Right atrium auricular region (tissue), 2 donors: ENCODE data around the gene ERO1A. TPM values are rescaled to one million over a fixed set of nuclear protein-coding genes. Genes with fewer than 3 reads are reported as not detected.
"Not testable (repeated sequence)": the region's sequence is repeated elsewhere in the genome, so short reads cannot be mapped to it uniquely, and the experiment has no call there.

Experiments used
- DNase-seq: peaks from one replicate; pipeline ENCODE4 v3.0.0-alpha.2; 2019; ENCODE audit warnings: low spot score
- H3K27ac ChIP-seq, 2 donors: fragments of 200-600 bp; sonication (generic); 1 replicate in 1 of 2; 2 replicates in 1 of 2; pipeline ENCODE4 v1.5.1; 2016 to 2019
- H3K27me3 ChIP-seq, 2 donors: fragments of 200-600 bp; sonication (generic); one replicate each; pipeline versions ENCODE4 v1.5.1 to v1.6.0; 2017 to 2019
- H3K36me3 ChIP-seq: fragments of 200-600 bp; sonication (generic); one replicate; pipeline ENCODE4 v1.5.1; 2016
- H3K4me1 ChIP-seq, 2 donors: fragments of 200-600 bp; sonication (generic); one replicate each; pipeline versions ENCODE4 v1.5.1 to v1.6.0; 2017 to 2019
- H3K4me3 ChIP-seq, 2 donors: fragments of 200-600 bp; sonication (generic); 1 replicate in 1 of 2; 2 replicates in 1 of 2; pipeline ENCODE4 v1.5.1; 2017 to 2019; ENCODE audit warnings: mild to moderate bottlenecking in 1 of 2, moderate library complexity in 1 of 2
- H3K9me3 ChIP-seq, 2 donors: fragments of 200-600 bp; sonication (generic); one replicate each; pipeline ENCODE4 v1.5.1; 2019
- total RNA-seq, 2 donors: library from RNA; depleted of rRNA; stranded (reverse); fragments of >200 nt; gene quantifications; one replicate each; pipeline ENCODE4 v1.1.0, GENCODE V29; 2016
- TF ChIP-seq, protein P1 (sequence below), 2 donors: fragments of 200-600 bp; sonication (generic); IDR thresholded peaks; one replicate each; pipeline ENCODE4 v1.5.1; 2019; ENCODE audit warnings: antibody characterized with exemption in 2 of 2

ERO1A gene
- total RNA-seq, 2 donors from 2014 or later: 11.3 to 12.2 TPM

DNA sequence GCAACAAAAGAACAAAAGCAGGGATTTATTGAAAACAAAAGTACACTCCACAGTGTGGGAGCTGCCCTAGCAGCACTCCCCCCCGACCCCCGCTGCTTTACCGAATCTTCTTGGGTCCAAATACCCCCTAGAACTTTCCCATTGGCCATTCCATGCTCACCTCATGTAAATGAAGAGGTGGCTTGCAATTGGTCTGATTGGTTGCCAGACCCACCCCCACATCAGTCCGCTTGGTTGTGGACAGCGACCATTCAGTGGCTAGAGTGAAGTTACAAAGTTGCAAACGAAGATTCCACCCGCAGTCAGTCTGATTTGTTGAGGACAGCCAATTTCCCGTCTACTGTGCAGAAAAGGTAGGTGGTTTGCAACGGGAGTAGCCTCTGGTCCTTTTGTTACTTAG is 38.5 kb upstream of the ERO1A start:
- H3K4me3 ChIP-seq: no peak overlapping the region
- H3K4me1 ChIP-seq: peaks cover 0 to 8% of the 10 kb centered on the region in 2 donors
- no peaks in the 10 kb centered on the region for H3K36me3 ChIP-seq
- H3K9me3 ChIP-seq: no peaks in the 10 kb centered on the region
- no peak for DNase-seq
- no peak overlapping the region for H3K27ac ChIP-seq
- TF ChIP-seq, protein P1, sequence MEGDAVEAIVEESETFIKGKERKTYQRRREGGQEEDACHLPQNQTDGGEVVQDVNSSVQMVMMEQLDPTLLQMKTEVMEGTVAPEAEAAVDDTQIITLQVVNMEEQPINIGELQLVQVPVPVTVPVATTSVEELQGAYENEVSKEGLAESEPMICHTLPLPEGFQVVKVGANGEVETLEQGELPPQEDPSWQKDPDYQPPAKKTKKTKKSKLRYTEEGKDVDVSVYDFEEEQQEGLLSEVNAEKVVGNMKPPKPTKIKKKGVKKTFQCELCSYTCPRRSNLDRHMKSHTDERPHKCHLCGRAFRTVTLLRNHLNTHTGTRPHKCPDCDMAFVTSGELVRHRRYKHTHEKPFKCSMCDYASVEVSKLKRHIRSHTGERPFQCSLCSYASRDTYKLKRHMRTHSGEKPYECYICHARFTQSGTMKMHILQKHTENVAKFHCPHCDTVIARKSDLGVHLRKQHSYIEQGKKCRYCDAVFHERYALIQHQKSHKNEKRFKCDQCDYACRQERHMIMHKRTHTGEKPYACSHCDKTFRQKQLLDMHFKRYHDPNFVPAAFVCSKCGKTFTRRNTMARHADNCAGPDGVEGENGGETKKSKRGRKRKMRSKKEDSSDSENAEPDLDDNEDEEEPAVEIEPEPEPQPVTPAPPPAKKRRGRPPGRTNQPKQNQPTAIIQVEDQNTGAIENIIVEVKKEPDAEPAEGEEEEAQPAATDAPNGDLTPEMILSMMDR (IDR thresholded peaks at IDR 0.05): no peak
- H3K27me3 ChIP-seq: no peaks in the 10 kb centered on the region

DNA sequence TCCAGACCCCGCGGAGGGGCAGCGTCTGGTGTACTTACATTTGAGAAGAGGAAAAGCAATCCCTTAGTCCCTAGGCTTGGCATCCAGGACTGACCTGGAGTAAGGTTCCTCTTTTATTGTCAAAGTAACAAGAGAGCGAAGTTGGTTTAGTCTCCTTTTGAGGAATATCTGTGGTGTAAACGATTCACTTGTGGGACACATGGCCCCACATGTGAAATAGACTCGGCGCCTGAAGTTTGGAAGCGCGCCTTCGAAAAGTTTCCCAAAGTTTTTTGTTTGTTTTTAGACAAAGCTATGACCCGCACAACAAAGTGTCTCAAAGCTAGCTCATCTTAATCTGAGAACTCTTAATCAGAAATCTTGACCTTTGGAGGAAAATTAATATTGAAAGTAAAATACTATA is 35.4 kb upstream of the ERO1A start:
- no peaks in the 10 kb centered on the region for H3K9me3 ChIP-seq
- TF ChIP-seq, protein P1 (IDR thresholded peaks at IDR 0.05): no peak
- H3K36me3 ChIP-seq: peaks cover 9% of the 10 kb centered on the region

DNA sequence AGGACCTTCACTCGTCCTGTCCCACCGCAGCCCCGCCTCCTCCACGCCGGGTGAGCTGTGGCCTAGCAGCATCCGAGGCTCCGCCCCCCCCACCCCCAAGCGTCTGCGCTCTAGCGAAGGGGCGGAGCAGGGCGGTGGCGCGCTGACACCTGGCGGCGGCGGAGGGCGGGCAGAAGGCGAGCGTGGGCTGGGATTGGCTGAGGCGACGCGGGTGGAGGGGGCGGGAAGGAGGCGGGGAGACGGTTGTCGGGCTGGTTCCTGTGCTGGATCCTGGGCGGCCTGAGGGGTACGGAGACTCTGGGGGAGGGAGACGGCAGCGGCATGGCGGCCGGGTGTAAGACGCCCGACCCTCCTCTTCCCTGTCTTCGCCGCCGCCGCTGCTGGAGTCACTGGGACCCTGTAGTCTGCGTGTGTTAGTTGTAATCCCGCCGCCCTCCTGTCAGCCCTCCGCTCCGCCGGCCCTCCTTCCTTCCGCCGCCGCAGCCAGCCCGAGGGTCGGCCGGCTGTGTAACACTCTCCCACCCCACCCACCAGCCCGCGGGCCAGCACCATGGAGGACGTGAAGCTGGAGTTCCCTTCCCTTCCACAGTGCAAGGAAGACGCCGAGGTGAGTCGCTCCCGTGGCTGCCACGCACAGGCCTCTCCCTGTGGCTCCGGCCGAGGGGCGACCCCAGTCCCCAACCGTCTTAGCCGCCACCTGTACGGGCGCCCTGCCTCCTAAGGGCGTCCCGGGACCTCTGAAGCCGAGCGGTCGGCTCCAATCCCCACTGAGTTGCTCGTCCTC is 34.8 kb upstream of the ERO1A start, which contains the start of gene STYX:
TSS of gene STYX (plus strand) at position 242 of the 784 bp plus-strand sequence. CDS start at position 551, 309 bp downstream.
- Histone ChIP-seq H3K27ac (peak within 1 kb of the TSS; percentile 88 to 90), H3K4me1 (peaks cover 0 to 8% of the 10 kb centered on the region in 2 donors), H3K36me3 (peaks cover 15% of the 10 kb centered on the region), H3K9me3 (no peaks in the 10 kb centered on the region), H3K4me3 (peak within 1 kb of the TSS; percentile 87 to 99), H3K27me3 (no peaks in the 10 kb centered on the region)
- peak; percentile 97 for DNase-seq
- TF ChIP-seq, protein P1 (IDR thresholded peaks at IDR 0.05): peak in 1 of 2 donors; percentile 31

More for the DNA sequence above, 35.4 kb upstream of the ERO1A start:
- no peak for DNase-seq
- Histone ChIP-seq H3K27me3 (no peaks in the 10 kb centered on the region), H3K27ac (peak overlapping the region; percentile 88 to 90), H3K4me1 (peaks cover 0 to 8% of the 10 kb centered on the region in 2 donors), H3K4me3 (peak overlapping the region; percentile 87 to 99)

DNA sequence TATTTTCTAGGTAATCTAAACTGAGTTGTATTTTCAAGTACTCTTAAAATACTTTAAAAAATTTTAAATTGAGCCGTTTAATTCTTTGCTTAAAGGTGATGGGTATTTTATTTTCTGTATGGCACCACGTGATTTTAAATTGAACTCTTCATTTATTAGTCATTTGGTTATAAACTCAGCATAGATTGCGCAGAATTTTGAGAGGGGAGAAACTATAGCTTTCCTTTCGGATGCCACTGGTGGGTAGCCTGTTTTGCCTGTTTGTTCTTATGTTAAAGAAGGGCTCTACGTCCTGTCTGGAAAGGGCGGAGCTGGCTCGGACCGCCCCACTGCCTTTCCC is 34.2 kb upstream of the ERO1A start:
- Histone ChIP-seq H3K4me3 (peak overlapping the region in 1 of 2 donors; percentile 99), H3K27me3 (no peaks in the 10 kb centered on the region), H3K36me3 (peaks cover 20% of the 10 kb centered on the region), H3K9me3 (no peaks in the 10 kb centered on the region), H3K27ac (peak overlapping the region; percentile 88 to 90), H3K4me1 (peaks cover 0 to 8% of the 10 kb centered on the region in 2 donors)
- TF ChIP-seq, protein P1 (IDR thresholded peaks at IDR 0.05): no peak
- no peak for DNase-seq

DNA sequence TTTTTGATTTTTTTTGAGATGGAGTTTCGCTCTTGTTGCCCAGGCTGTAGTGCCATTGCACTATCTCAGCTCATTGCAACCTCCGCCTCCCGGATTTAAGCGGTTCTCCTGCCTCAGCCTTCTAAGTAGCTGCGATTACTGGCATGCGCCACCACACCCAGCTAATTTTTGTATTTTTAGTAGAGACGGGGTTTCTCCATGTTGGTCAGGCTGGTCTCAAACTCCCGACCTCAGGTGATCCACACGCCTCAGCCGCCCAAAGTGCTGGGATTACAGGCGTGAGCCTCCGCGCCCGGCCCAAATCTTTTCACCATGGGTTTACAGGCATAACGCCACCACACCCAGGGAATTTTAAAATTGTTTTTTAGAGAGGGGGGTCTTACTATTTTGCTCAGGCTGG is 33.7 kb upstream of the ERO1A start:
- H3K4me3 ChIP-seq, DNase-seq, H3K4me1 ChIP-seq, H3K27me3 ChIP-seq, H3K9me3 ChIP-seq: not testable (repeated sequence)
- Histone ChIP-seq H3K36me3 (peaks cover 26% of the 10 kb centered on the region), H3K27ac (peak overlapping the region; percentile 88 to 90)

DNA sequence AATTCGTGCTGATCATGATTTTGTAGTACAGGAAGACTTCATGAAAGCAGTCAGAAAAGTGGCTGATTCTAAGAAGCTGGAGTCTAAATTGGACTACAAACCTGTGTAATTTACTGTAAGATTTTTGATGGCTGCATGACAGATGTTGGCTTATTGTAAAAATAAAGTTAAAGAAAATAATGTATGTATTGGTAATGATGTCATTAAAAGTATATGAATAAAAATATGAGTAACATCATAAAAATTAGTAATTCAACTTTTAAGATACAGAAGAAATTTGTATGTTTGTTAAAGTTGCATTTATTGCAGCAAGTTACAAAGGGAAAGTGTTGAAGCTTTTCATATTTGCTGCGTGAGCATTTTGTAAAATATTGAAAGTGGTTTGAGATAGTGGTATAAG is 32.2 kb upstream of the ERO1A start:
- not testable (repeated sequence) for DNase-seq, H3K9me3 ChIP-seq, H3K27ac ChIP-seq, H3K4me1 ChIP-seq, H3K4me3 ChIP-seq, H3K27me3 ChIP-seq
- peaks cover 36% of the 10 kb centered on the region for H3K36me3 ChIP-seq

DNA sequence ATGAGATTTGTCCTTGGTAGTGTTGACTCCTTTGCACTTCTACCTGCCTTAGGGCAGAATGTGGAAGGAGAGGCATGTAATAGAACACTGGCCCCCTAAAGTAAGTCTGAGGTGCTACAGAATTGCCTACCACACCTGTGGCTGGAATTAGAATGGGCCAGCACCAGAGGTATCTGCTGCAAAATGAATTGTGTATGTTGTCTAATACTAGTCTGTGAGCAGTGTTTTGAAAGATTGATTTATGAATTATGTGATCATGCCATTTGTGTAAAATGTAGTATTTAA is 28.9 kb upstream of the ERO1A start:
- Histone ChIP-seq H3K36me3 (peaks cover 63% of the 10 kb centered on the region), H3K27ac (no peak overlapping the region), H3K27me3 (no peaks in the 10 kb centered on the region), H3K4me1 (no peaks in the 10 kb centered on the region), H3K4me3 (no peak overlapping the region), H3K9me3 (no peaks in the 10 kb centered on the region)
- no peak for DNase-seq
- TF ChIP-seq, protein P1 (IDR thresholded peaks at IDR 0.05): no peak
